IMR-90 (cell line): ENCODE measurements around the gene STPG4. TPM values are rescaled to one million over a fixed set of nuclear protein-coding genes. Genes with fewer than 3 reads are reported as not detected.

Experiments used
- ATAC-seq: fragments of 200-7000 bp; cut with Tn5 transposase; 2 replicates; pipeline ENCODE4 v1.9.1; 2020; ENCODE audit warnings: low read depth, mild to moderate bottlenecking, moderate library complexity
- BruUV-seq: library from RNA; stranded (reverse); fragments of 400-500 nt; replicated peaks from 2 replicates; lab custom pipeline; 2021; lab: Mats Ljungman, UMichigan
- CTCF ChIA-PET: fragments of 300-600 bp; formaldehyde crosslinking; extraction: SDS; loops from one replicate; lab custom pipeline; 2021; ENCODE audit warnings: antibody characterized with exemption; lab: Yijun Ruan, JAX
- POLR2A ChIA-PET: fragments of 300-600 bp; sonication (Branson Sonifier 250); formaldehyde crosslinking; loops from one replicate; lab custom pipeline; 2022; ENCODE audit warnings: antibody characterized with exemption; ENCODE audit not compliant: unreplicated experiment; lab: Charles Lee
- DNase-seq: peaks from one replicate; pipeline ENCODE4 v3.0.0; 2013
- H2AFZ ChIP-seq: replicated peaks from 2 replicates; pipeline ENCODE3; 2013; ENCODE audit warnings: low read length, mild to moderate bottlenecking; ENCODE audit not compliant: poor library complexity
- H2AK5ac ChIP-seq: 2 replicates; pipeline ENCODE4 v1.6.1; 2013; ENCODE audit warnings: low read depth, low read length, inconsistent platforms
- H2AK9ac ChIP-seq: replicated peaks from 2 replicates; pipeline ENCODE3; 2013; ENCODE audit warnings: mild to moderate bottlenecking, low read depth, low read length, moderate library complexity; ENCODE audit not compliant: poor library complexity
- H2BK120ac ChIP-seq: 2 replicates; pipeline ENCODE4 v1.6.1; 2013; ENCODE audit warnings: low read depth, low read length, inconsistent platforms
- H2BK15ac ChIP-seq: 3 replicates; pipeline ENCODE4 v1.6.1; 2013; ENCODE audit warnings: low read depth, low read length, inconsistent platforms
- H2BK20ac ChIP-seq: 2 replicates; pipeline ENCODE4 v1.6.1; 2013; ENCODE audit warnings: low read depth, mild to moderate bottlenecking, inconsistent platforms, low read length, moderate library complexity
- H2BK5ac ChIP-seq: 2 replicates; pipeline ENCODE4 v1.6.1; 2013; ENCODE audit warnings: mild to moderate bottlenecking, low read depth, low read length, inconsistent platforms; ENCODE audit not compliant: poor library complexity, severe bottlenecking
- H3K14ac ChIP-seq: replicated peaks from 2 replicates; pipeline ENCODE4 v1.6.1; 2013; ENCODE audit warnings: low read depth, low read length, inconsistent platforms
- H3K18ac ChIP-seq: 2 replicates; pipeline ENCODE4 v1.6.1; 2013; ENCODE audit warnings: low read depth, low read length, control low read depth
- H3K23ac ChIP-seq: 2 replicates; pipeline ENCODE4 v1.6.1; 2013; ENCODE audit warnings: low read depth, low read length, inconsistent platforms
- H3K27ac ChIP-seq: 2 replicates; pipeline ENCODE4 v1.5.1; 2013; ENCODE audit warnings: mild to moderate bottlenecking, control low read depth, low read length; ENCODE audit not compliant: insufficient read depth
- H3K27me3 ChIP-seq: 2 replicates; pipeline ENCODE4 v1.6.1; 2013; ENCODE audit warnings: low read length; ENCODE audit not compliant: control insufficient read depth, insufficient read depth
- H3K36me3 ChIP-seq: 2 replicates; pipeline ENCODE4 v1.6.1; 2013; ENCODE audit warnings: low read length, mixed read lengths; ENCODE audit not compliant: control insufficient read depth, insufficient read depth
- H3K4ac ChIP-seq: 2 replicates; pipeline ENCODE4 v1.6.1; 2013; ENCODE audit warnings: low read depth, low read length, inconsistent platforms
- H3K4me1 ChIP-seq: 2 replicates; pipeline ENCODE4 v1.6.1; 2013; ENCODE audit warnings: low read length, mixed read lengths; ENCODE audit not compliant: control insufficient read depth, insufficient read depth
- H3K4me2 ChIP-seq: 2 replicates; pipeline ENCODE4 v1.6.1; 2013; ENCODE audit warnings: low read depth, mild to moderate bottlenecking, control low read depth, low read length, moderate library complexity
- H3K4me3 ChIP-seq: 2 replicates; pipeline ENCODE4 v1.5.1; 2013; ENCODE audit warnings: low read depth, mild to moderate bottlenecking, control low read depth, low read length, moderate library complexity; ENCODE audit not compliant: insufficient read depth
- H3K56ac ChIP-seq: 2 replicates; pipeline ENCODE4 v1.6.1; 2013; ENCODE audit warnings: low read length, inconsistent platforms; ENCODE audit not compliant: insufficient read depth; ENCODE audit errors: extremely low read depth
- H3K79me1 ChIP-seq, 2 experiments: 2 replicates each; pipeline ENCODE4 v1.6.1; 2013; ENCODE audit warnings: low read length in 2 of 2, inconsistent platforms in 1 of 2, low read depth in 1 of 2
- H3K9ac ChIP-seq: 2 replicates; pipeline ENCODE4 v1.6.1; 2013; ENCODE audit warnings: low read depth, low read length, control low read depth
- H3K9me1 ChIP-seq: 2 replicates; pipeline ENCODE4 v1.6.1; 2013; ENCODE audit warnings: low read length, inconsistent platforms; ENCODE audit not compliant: insufficient read depth
- H3K9me3 ChIP-seq: 2 replicates; pipeline ENCODE4 v1.6.1; 2013; ENCODE audit warnings: low read length; ENCODE audit not compliant: control insufficient read depth, insufficient read depth
- H4K20me1 ChIP-seq: 2 replicates; pipeline ENCODE4 v1.6.1; 2013; ENCODE audit warnings: low read length, inconsistent platforms; ENCODE audit not compliant: insufficient read depth
- H4K5ac ChIP-seq: 2 replicates; pipeline ENCODE4 v1.6.1; 2013; ENCODE audit warnings: mild to moderate bottlenecking, low read depth, low read length, control low read depth
- H4K8ac ChIP-seq, 2 experiments: 2 replicates each; pipeline ENCODE4 v1.6.1; 2013; ENCODE audit warnings: low read depth in 2 of 2, low read length in 2 of 2, control low read depth in 1 of 2, inconsistent platforms in 1 of 2
- H4K91ac ChIP-seq: 2 replicates; pipeline ENCODE4 v1.6.1; 2013; ENCODE audit warnings: low read depth, low read length, inconsistent platforms; ENCODE audit not compliant: insufficient read depth
- CEBPB ChIP-seq: IDR thresholded peaks from 2 replicates; pipeline ENCODE4 v1.6.1; 2012; ENCODE audit warnings: low read depth, low read length, improper control_type of control experiment
- POLR2A ChIP-seq: IDR thresholded peaks from 2 replicates; pipeline ENCODE4 v1.6.1; 2012; ENCODE audit warnings: mild to moderate bottlenecking, low read depth, low read length
- RCOR1 ChIP-seq: IDR thresholded peaks from 2 replicates; pipeline ENCODE4 v1.6.1; 2012; ENCODE audit warnings: mild to moderate bottlenecking, low read length, improper control_type of control experiment; ENCODE audit not compliant: insufficient replicate concordance
- RFX5 ChIP-seq: IDR thresholded peaks from 2 replicates; pipeline ENCODE4 v1.8.0; 2012; ENCODE audit warnings: low read depth, mild to moderate bottlenecking, low read length, moderate library complexity
- dilution Hi-C: fragments of 300-500 bp; cut with HindIII; formaldehyde crosslinking; loops from one replicate; pipeline ENCODE4 v1.14.3; 2018; ENCODE audit warnings: low sequenced_read_pairs; ENCODE audit not compliant: unreplicated experiment
- in situ Hi-C: fragments of 300-500 bp; cut with MboI; formaldehyde crosslinking; loops from 3 replicates; pipeline ENCODE4 v1.14.3; 2019; ENCODE audit warnings: low sequenced_read_pairs, inconsistent platforms, mixed read lengths
- intact Hi-C: fragments of 100-400 bp; cut with micrococcal nuclease; formaldehyde crosslinking; loops from 2 replicates; pipeline ENCODE4 v1.10.0; 2022
- polyA plus RNA-seq, 3 experiments: library from polyadenylated mRNA; depleted of rRNA; stranded (reverse); fragments of >200 nt; gene quantifications; 2 replicates each; pipeline ENCODE4 v1.2.3, GENCODE V29; 2012; ENCODE audit warnings: low replicate concordance in 1 of 3
- total RNA-seq: library from RNA; depleted of rRNA; stranded (reverse); fragments of >200 nt; gene quantifications from 2 replicates; pipeline ENCODE4 v1.2.3, GENCODE V29; 2012

Gene STPG4
- total and polyA plus RNA-seq, 2 of the 4 experiments (the other 2 are of a cell fraction) = 0.12 to 0.18 TPM

DNA sequence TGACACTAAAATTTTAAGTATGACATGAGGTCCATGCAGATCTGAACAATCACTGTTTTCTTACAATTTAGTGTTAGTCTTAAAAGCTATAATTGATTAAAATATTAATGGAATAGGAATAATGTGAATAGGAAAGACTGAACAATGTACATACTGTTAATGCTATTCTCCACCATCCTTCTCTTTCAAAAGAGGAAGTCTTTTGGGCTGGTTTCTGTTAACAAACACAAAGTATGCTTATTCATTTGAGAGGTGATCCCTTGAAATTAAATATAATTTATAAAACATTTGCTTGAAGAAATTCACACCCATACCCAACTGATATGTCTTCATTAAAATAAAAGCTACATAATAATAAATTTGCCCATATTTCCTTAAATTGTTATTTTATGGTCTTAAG, 2.3 kb downstream of the STPG4 start:
- Histone ChIP-seq H3K4me1 (no peaks in the 10 kb centered on the region), H2BK5ac (no peak overlapping the region), H3K79me1 (peaks cover 0 to 21% of the 10 kb centered on the region in 2 experiments; a peak in 3 of 4 replicates), H3K9me3 (no peaks in the 10 kb centered on the region), H2BK15ac (no peak overlapping the region), H3K36me3 (peaks cover 40% of the 10 kb centered on the region), H3K14ac (no peak overlapping the region), H2AFZ (no peak overlapping the region), H3K4me3 (no peak overlapping the region), H4K91ac (no peak overlapping the region), H3K23ac (no peak overlapping the region), H3K4ac (no peak overlapping the region), H2AK5ac (no peak overlapping the region), H2BK20ac (no peak overlapping the region), H2AK9ac (no peak overlapping the region), H4K8ac (no peak overlapping the region), H3K9me1 (peaks cover 2% of the 10 kb centered on the region; the same call in 1 of the 2 replicates), H3K4me2 (no peak overlapping the region), H3K18ac (no peak overlapping the region), H4K5ac (no peak overlapping the region), H3K27ac (no peak overlapping the region), H2BK120ac (no peak overlapping the region), H4K20me1 (no peaks in the 10 kb centered on the region), H3K56ac (no peak overlapping the region), H3K27me3 (no peaks in the 10 kb centered on the region), H3K9ac (no peak overlapping the region)
- ChIA-PET POLR2A (no interaction called here), CTCF (no interaction called here)
- TF ChIP-seq CEBPB (no peak), RCOR1 (no peak), RFX5 (no peak), POLR2A (no peak)
- dilution Hi-C loops = no loop called here
- DNase-seq (no peak), ATAC-seq (no peak)
- no TSS peak for BruUV-seq
- intact Hi-C loops = no loop called here
- in situ Hi-C loops = loop anchor here (10.0 kb wide), 1 partner anchor 158 kb away; no protein-coding TSS in a partner anchor
